ENCODE measurements around the gene DAAM2.
A peak's percentile ranks its signal among the peaks of the same experiment; 100 is the strongest.

The DAAM2 gene

DNA sequence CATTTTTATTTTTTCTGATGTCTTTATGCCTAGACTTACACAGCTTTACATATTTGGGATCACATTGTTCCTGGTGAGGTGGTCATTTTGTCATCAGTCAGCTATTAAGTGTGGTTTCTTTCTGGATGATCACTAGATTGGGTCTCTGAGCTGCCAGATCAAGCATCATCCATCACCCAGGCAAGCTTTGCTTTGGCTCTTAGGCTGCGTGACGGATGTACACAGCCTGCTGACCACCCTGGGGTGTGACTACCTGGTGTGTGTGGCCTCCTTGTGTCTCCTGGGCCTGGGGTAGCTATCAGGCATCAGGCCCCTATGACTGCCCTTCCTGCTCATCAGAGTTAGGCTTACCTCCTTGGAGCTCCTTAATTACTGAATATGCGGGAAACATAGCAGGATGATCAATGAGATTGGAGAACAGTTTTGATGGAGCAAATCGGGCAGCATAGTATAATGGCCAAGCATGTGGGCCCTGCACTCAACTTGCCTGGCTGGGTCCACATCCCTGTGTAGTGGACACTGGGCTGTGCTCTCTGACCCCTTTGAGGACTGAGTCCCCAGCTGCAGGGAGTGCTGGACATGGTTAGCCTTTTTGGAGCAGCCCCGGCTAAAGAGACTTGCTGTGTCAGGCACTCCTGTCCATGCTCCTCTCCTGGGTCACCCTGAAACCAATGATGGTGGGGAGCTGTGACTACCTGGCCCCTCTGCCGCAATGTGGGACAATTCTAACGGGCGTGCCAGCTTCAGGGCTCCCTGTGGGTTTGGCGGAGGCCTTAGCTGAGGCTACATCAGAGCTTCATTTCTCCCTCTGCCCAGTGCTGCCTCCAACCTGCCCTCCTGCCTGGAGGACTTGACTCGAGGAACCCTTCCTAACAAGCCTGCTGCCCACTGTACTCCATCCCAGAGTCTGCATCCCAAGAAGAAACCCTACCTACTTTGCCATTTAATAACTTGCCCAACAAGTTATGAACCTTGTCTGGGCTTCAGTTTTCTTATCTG is 8.2 kb downstream of the DAAM2 start:
- no peaks in the 10 kb centered on the region for H3K36me3 Mint-ChIP-seq
- H3K4me1 Mint-ChIP-seq = no peaks in the 10 kb centered on the region
- H3K27ac Mint-ChIP-seq = no peak overlapping the region
- no peak for ATAC-seq (replicated peaks)
- peaks cover 27 to 31% of the 10 kb centered on the region in 2 donors for H3K27me3 Mint-ChIP-seq
- H3K4me3 Mint-ChIP-seq = no peak overlapping the region
- DNase-seq = no peak
- H3K9me3 Mint-ChIP-seq = no peaks in the 10 kb centered on the region

DNA sequence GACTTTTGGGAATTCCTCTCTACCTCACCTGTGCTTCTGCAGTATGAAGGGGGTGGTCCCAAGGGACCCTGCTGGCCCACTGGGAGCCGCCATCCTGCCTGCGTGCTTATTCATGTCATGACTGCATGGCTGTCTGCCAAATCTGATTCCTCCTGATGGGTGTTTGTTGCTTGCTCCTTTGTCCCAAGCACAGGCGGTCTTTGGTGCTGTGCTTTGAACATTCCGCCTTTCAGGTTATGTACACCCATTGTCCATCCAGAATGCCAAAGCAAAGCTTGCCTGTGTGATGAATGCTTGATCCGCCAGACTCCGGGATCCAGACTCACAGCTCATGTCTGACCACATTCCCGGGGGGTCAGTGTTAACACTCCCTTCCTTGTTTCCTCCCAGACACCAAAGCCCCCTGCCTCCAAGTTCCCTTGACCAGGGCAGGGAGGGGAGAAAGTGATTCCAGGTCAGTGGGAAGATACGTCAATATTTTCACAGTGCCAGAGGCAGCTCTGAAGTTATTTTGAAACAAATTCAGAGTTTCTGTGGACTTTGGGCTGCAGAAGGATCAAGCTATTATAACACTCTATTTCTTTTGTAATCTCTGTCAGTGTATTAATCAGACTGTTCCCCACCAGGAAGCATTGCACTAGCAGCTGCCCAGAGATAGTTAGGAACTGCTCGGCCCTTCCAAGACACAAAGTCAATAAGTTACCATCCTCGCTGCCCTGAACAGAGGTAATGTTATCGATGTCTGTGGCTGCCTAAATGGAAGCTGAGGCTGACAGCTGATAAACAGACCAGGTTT is 9.5 kb downstream of the DAAM2 start:
- Mint-ChIP-seq H3K36me3 (no peaks in the 10 kb centered on the region), H3K4me1 (no peaks in the 10 kb centered on the region), H3K4me3 (no peak overlapping the region), H3K27me3 (peaks cover 25 to 34% of the 10 kb centered on the region in 2 donors), H3K27ac (no peak overlapping the region), H3K9me3 (no peaks in the 10 kb centered on the region)
- DNase-seq = no peak
- no peak for ATAC-seq (replicated peaks)

DNA sequence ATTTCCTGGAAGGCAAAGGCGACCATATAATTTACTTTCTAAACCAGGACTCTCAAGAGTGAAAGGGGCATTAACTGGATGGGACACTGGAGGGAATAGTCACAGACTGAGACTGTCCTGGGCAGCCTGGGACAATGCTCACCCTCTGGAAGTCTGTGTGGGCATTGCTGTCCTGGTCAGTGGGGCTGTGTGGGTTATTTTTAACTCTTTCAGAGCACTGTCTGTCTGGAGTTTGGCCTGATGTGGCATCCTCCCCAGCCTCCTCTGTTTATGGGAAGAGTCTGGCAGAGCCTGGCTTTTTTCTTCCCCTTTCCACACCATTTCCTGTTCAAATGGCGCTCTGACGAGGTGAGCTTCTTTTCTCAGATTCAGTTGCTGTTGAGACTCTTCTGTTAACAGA is 11.7 kb downstream of the DAAM2 start:
- ATAC-seq (replicated peaks) = no peak
- Mint-ChIP-seq H3K4me1 (no peaks in the 10 kb centered on the region), H3K27ac (no peak overlapping the region), H3K9me3 (no peaks in the 10 kb centered on the region), H3K4me3 (no peak overlapping the region), H3K36me3 (no peaks in the 10 kb centered on the region), H3K27me3 (peaks cover 34 to 47% of the 10 kb centered on the region in 2 donors)
- no peak for DNase-seq

DNA sequence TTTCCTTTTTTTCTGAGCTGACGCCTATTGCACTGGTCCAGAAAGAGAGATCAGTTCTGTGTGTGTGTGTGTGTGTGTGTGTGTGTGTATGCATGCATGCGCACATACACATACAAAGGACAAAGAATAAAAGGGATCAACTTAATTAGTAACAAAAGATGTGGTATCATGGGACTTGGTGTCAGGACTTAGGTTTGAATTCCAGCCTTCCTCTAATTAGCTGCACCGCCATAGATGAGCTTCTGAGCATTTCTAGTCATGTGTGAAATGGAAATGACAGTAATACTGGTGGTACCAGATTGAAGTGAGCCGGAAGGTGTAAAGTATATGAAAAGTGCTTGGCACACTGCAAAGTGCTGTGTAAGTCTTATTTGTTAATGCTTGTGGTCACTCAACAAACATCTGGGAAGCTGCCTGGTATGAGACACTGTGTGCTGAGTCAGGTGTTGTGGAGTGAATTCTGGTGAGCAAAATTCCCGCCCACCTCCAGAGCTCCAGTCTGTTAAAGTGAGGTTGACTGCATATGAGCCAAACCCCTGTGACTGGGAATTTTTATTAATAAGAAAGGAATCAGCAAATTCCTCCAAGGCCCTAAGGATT is 12.4 kb downstream of the DAAM2 start:
- Mint-ChIP-seq H3K4me1 (no peaks in the 10 kb centered on the region), H3K9me3 (no peaks in the 10 kb centered on the region), H3K27me3 (peaks cover 40 to 54% of the 10 kb centered on the region in 2 donors), H3K4me3 (no peak overlapping the region), H3K36me3 (no peaks in the 10 kb centered on the region), H3K27ac (no peak overlapping the region)
- ATAC-seq (replicated peaks) (no peak), DNase-seq (no peak)

DNA sequence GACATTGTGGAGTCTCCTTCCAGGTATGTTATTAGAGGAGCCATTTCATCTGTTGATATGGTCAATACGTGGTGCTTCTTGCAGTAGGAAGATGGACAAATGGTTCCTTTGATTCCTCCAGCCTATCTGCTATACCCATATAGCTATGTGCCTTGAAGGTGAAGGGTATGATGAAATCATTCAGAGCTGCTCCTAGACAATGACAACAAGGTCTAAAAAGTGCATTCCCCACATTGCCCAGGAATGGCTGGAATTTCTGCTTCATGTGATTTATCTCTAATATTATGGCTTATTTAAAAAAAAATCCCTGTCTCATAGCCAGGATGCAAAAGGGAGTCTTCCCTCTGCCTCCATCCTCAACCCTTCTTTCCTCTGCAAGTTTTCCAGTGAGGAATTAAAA is 14.1 kb downstream of the DAAM2 start:
- Mint-ChIP-seq H3K36me3 (no peaks in the 10 kb centered on the region), H3K27me3 (peaks cover 46 to 58% of the 10 kb centered on the region in 2 donors), H3K4me3 (no peak overlapping the region), H3K27ac (no peak overlapping the region), H3K4me1 (peaks cover 0 to under 1% of the 10 kb centered on the region in 2 donors), H3K9me3 (peaks cover 0 to 3% of the 10 kb centered on the region in 2 donors)
- no peak for ATAC-seq (replicated peaks)
- no peak for DNase-seq

DNA sequence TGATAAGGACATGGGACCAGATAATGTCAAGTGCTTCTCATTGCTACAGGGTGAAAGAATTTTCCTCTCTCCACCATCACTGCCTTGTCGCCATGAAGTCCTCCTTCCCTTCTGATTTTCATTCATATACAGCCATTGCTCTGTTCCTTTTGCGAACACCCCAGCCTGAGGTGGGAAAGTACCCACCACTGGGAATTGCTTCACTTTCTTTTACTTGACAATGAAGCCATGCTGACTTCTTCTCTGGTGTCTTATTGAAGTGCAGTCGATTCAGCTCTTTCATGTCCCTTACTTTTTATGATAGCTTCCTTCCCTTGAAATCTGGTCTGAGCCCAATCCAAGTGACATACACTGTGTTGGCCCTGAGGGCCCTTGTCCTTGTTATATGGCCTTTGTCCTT is 16.2 kb downstream of the DAAM2 start:
- H3K27ac Mint-ChIP-seq = no peak overlapping the region
- H3K9me3 Mint-ChIP-seq = peaks cover 0 to 3% of the 10 kb centered on the region in 2 donors
- DNase-seq (no peak), ATAC-seq (replicated peaks) (no peak)
- peaks cover 35 to 40% of the 10 kb centered on the region in 2 donors for H3K27me3 Mint-ChIP-seq
- no peaks in the 10 kb centered on the region for H3K36me3 Mint-ChIP-seq
- peaks cover 8 to 14% of the 10 kb centered on the region in 2 donors for H3K4me1 Mint-ChIP-seq
- no peak overlapping the region for H3K4me3 Mint-ChIP-seq

DNA sequence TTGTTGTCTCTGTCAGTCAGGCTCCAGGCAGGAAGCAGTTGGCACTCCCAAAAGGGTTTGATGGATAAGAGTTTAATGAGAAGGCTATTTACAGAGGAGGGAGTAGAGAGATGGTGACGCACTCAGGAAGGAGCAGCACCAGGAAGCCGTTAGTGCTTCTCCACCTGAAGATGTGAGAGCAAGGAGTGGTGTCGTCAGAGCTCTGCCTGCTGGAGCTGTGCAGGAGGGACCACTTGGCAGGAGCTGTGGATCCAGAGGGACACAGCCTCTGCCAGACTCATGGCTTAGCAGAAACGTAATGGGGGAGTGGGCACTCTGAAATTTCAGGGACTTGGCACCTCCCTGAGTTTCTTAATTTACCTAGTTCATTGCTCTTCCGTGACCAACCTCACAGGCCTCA is 16.8 kb downstream of the DAAM2 start:
- ATAC-seq (replicated peaks) = no peak
- no peak overlapping the region for H3K27ac Mint-ChIP-seq

DNA sequence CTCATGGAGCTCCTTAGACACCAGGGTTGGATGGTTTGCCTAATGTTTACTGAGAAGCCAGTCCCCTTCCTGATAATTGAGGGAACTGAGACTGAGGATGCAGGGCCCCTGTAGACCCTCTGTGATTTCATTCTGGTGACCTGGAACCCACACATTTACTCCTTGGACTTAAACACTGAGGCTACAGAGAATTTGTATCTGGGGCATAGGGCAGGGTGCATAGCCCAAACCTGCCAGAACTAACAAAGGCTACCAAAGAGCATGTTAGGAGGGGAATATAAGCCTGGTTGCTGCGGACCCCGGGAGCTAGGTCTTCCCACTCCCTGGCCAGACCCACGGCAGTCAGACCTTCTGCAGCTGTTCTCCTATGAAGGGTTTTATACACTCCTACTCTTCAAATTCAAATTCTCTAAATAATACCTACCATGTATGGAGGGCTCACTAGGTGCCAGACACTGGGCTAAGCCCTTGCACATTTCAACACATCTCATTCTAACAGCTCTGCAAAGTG is 19.7 kb downstream of the DAAM2 start:
- no peak overlapping the region for H3K27ac Mint-ChIP-seq
- peaks cover 0 to 3% of the 10 kb centered on the region in 2 donors for H3K9me3 Mint-ChIP-seq
- peaks cover 21 to 23% of the 10 kb centered on the region in 2 donors for H3K27me3 Mint-ChIP-seq
- DNase-seq (no peak), ATAC-seq (replicated peaks) (no peak)
- no peaks in the 10 kb centered on the region for H3K36me3 Mint-ChIP-seq
- H3K4me1 Mint-ChIP-seq = peaks cover 12 to 24% of the 10 kb centered on the region in 2 donors
- no peak overlapping the region for H3K4me3 Mint-ChIP-seq

More for the DNA sequence above, 16.8 kb downstream of the DAAM2 start:
- DNase-seq = no peak
- peaks cover 12 to 20% of the 10 kb centered on the region in 2 donors for H3K4me1 Mint-ChIP-seq
- H3K4me3 Mint-ChIP-seq = no peak overlapping the region
- peaks cover 0 to 3% of the 10 kb centered on the region in 2 donors for H3K9me3 Mint-ChIP-seq
- H3K27me3 Mint-ChIP-seq = peaks cover 31 to 36% of the 10 kb centered on the region in 2 donors
- H3K36me3 Mint-ChIP-seq = no peaks in the 10 kb centered on the region

DNA sequence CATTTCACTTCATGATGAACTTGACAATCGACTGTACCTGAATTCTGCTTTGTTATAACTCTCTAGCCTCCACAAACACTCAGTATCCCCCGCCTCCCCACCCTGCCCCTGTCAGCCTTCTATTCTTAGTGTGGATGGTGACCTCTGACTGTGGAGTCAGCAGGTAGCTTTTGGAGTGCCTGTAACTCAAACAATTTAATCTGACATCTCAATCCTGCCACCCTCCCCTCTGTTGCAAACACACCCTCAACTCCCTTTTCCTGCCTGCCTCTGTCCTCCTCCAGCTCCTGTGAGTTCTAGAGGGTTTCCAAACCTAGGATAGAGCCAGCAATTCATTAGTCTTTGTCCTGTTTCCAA is 20.3 kb downstream of the DAAM2 start:
- peaks cover 20 to 22% of the 10 kb centered on the region in 2 donors for H3K27me3 Mint-ChIP-seq
- peak overlapping the region; percentile 31 for H3K27ac Mint-ChIP-seq
- no peak for ATAC-seq (replicated peaks)
- no peak for DNase-seq
- no peaks in the 10 kb centered on the region for H3K36me3 Mint-ChIP-seq
- H3K4me1 Mint-ChIP-seq = peaks cover 12 to 24% of the 10 kb centered on the region in 2 donors
- no peak overlapping the region for H3K4me3 Mint-ChIP-seq
- peaks cover 0 to 3% of the 10 kb centered on the region in 2 donors for H3K9me3 Mint-ChIP-seq

DNA sequence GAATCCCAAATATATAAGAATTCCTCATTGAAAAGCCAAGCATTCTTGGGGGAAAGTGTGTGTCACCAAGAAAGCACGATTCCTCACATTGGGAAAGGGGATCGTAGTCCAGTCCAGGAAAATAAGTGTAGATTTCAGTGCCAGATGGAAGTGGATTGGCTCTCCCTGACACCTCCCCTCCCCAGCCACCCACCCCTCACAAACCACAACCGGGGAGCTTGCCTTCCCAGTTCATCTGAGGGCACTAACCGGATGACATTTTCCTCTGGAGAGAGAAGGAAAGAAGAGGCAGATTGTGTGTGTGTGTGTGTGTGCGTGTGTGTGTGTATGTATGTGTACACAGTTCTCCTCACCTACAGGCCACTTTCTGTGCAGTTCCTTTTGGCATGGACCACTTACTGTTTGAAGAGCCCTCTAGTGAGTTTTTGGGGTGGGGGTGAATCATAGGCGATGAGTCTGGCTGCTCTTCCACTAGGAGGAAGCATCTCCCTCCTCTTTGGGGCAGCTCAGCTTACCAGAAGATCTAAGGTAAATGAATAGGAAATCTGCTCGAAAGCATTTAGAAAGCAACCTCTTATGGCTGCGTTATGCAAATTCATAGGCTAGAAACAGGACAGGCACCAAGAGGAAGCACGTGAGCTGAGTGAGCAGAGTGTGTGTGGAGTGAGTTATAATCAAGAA is 20.8 kb downstream of the DAAM2 start:
- ATAC-seq (replicated peaks) (peak; percentile 72 to 82), DNase-seq (no peak)
- Mint-ChIP-seq H3K36me3 (no peaks in the 10 kb centered on the region), H3K9me3 (peaks cover 0 to 3% of the 10 kb centered on the region in 2 donors), H3K27me3 (peaks cover 20 to 21% of the 10 kb centered on the region in 2 donors), H3K4me1 (peaks cover 12 to 24% of the 10 kb centered on the region in 2 donors), H3K4me3 (no peak overlapping the region), H3K27ac (peak overlapping the region; percentile 31)

DNA sequence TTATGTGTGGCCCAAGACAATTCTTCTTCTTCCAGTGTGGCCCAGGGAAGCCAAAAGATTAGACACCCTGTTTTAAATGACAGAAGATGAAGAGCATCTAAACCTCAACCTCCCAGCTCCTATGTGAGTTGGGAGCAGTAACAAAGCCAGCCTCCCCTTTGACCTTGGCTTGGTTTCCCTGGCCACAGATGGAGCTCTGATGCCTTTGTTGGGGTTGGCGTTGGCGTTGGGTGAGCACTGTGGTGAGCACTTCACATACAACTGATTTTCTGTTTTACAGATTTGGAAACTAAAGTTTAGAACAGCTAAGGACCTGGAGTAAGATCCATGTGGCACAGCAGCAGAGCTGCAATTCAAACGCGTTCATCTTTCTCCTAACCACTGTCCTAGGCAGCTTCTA is 22.1 kb downstream of the DAAM2 start:
- peaks cover 9 to 10% of the 10 kb centered on the region in 2 donors for H3K27me3 Mint-ChIP-seq

DNA sequence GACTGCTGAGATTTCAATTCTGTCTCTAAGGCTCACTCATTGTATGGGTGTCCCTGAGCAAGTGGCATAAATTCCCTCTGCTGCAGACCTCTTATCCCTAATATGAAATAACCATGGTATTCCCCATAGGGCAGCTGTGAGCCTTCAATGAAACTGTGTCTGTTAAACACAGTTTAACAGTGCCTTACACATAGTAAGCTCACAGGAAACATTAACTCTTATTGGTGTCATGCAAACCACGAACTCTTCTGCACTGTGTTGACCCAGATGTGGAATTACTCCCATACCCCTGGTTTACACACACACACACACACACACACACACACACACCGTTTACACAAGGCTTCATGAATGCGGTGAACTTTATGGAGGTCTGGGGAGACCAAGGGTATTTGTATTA is 23.2 kb downstream of the DAAM2 start:
- Mint-ChIP-seq H3K4me3 (no peak overlapping the region), H3K9me3 (no peaks in the 10 kb centered on the region), H3K36me3 (no peaks in the 10 kb centered on the region), H3K4me1 (peaks cover 12 to 24% of the 10 kb centered on the region in 2 donors), H3K27ac (no peak overlapping the region), H3K27me3 (peaks cover 0 to 4% of the 10 kb centered on the region in 2 donors)
- ATAC-seq (replicated peaks) = no peak
- DNase-seq = no peak

More for the DNA sequence above, 22.1 kb downstream of the DAAM2 start:
- Mint-ChIP-seq H3K9me3 (peaks cover 0 to 3% of the 10 kb centered on the region in 2 donors), H3K36me3 (no peaks in the 10 kb centered on the region), H3K4me1 (peaks cover 12 to 24% of the 10 kb centered on the region in 2 donors), H3K27ac (no peak overlapping the region), H3K4me3 (no peak overlapping the region)
- DNase-seq = no peak
- no peak for ATAC-seq (replicated peaks)

DNA sequence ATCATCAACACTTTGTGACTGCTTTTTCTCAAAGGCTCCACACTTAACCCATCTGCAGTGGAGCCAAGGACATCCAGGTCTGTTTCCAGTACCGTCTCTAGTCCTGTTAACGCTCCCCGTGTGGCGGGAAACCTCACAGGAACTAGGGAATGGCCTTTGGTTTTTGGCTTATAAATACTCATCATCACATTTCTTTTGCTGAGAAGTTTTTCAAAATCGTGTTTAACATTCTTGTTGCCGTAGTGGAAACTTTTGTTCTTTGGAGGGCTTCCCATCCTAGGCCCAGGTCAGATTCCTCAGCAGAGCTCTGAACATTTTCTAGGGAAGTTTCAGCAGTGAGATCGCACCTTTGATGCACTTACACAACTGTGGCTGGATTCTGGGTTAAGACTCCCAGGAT is 24.6 kb downstream of the DAAM2 start:
- Mint-ChIP-seq H3K27ac (no peak overlapping the region), H3K4me1 (peaks cover 10 to 19% of the 10 kb centered on the region in 2 donors), H3K36me3 (no peaks in the 10 kb centered on the region), H3K9me3 (no peaks in the 10 kb centered on the region), H3K4me3 (no peak overlapping the region), H3K27me3 (peaks cover 6 to 8% of the 10 kb centered on the region in 2 donors)
- ATAC-seq (replicated peaks) (no peak), DNase-seq (no peak)
